HepG2 (cell line): Measurements from ENCODE around the gene ADAMTS17.

ENCODE experiments used
- CTCF ChIP-seq: sonication (generic); formaldehyde crosslinking; IDR thresholded peaks from 2 replicates; pipeline ENCODE4 v1.5.0; 2020; ENCODE audit warnings: mild to moderate bottlenecking, missing genetic modification reagents, moderate library complexity
- EZH2 ChIP-seq: conservative IDR thresholded peaks from 2 replicates; pipeline ENCODE4 v1.6.1; 2012; ENCODE audit warnings: mild to moderate bottlenecking, low read depth, low read length, moderate library complexity
- ZNF263 ChIP-seq: sonication (generic); formaldehyde crosslinking; IDR thresholded peaks from 2 replicates; pipeline ENCODE4 v1.4.0; 2020; ENCODE audit warnings: missing genetic modification reagents

GRCh38 chr15:100310513-100311153 lies 31.1 kb downstream of the ADAMTS17 start:
- no peak for TF ChIP-seq EZH2
- no peak for TF ChIP-seq CTCF (CRISPR knock-in tag)
- no peak for TF ChIP-seq ZNF263
